Choroid plexus epithelial cell (primary cell): Measurements from ENCODE around the gene GPR21.

Source experiments
- DNase-seq: peaks from one replicate; pipeline ENCODE4 v3.0.0-alpha.2; 2010; ENCODE audit warnings: low read depth
- H3K4me3 ChIP-seq: 2 replicates; pipeline ENCODE4 v1.5.1; 2011; ENCODE audit warnings: low read depth, mild to moderate bottlenecking, control low read depth, low read length, moderate library complexity
- TF ChIP-seq, protein P1 (sequence below): conservative IDR thresholded peaks from 2 replicates; pipeline ENCODE4 v1.5.1; 2011; ENCODE audit warnings: low read depth, mild to moderate bottlenecking, control low read depth, inconsistent platforms, low read length, moderate library complexity

GPR21 gene

DNA sequence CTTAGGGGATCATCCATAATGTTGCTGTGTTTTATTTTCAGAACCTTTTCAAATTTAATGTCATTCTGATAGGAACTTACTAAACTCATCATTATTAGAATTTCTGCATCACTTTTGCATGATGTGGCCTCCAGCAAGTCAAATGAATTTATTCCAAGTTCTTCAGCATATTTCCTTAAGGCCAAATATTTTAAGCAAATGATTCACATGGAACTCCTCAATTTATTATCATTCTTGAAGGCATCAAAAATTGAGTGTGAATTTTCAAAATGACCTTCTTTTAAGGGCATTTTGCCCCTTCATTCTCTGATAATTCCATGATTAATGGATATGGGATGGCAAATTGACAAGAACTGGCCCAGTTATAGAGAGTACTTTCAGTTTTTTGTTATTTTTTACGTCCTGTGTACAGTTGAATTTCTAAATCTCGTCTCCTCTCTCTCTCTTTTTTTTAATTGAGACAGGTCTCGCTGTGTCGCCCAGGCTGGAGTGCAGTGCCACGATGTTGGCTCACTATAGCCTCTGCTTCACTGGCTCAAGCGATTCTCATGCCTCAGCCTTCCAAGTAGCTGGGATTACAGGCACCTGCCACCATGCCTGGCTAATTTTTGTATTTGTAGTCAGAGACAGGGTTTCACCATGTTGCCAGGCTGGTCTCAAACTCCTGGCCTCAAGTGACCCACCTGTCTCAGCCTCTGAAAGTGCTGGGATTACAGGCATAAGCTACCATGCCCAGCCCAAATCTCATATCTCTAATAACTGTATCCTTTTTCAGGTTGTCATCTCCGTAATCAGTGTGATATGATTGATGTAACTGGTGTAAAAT is 29.1 kb downstream of the GPR21 start:
- no peak for DNase-seq
- H3K4me3 ChIP-seq = no peak overlapping the region
- TF ChIP-seq, protein P1, sequence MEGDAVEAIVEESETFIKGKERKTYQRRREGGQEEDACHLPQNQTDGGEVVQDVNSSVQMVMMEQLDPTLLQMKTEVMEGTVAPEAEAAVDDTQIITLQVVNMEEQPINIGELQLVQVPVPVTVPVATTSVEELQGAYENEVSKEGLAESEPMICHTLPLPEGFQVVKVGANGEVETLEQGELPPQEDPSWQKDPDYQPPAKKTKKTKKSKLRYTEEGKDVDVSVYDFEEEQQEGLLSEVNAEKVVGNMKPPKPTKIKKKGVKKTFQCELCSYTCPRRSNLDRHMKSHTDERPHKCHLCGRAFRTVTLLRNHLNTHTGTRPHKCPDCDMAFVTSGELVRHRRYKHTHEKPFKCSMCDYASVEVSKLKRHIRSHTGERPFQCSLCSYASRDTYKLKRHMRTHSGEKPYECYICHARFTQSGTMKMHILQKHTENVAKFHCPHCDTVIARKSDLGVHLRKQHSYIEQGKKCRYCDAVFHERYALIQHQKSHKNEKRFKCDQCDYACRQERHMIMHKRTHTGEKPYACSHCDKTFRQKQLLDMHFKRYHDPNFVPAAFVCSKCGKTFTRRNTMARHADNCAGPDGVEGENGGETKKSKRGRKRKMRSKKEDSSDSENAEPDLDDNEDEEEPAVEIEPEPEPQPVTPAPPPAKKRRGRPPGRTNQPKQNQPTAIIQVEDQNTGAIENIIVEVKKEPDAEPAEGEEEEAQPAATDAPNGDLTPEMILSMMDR = no peak

DNA sequence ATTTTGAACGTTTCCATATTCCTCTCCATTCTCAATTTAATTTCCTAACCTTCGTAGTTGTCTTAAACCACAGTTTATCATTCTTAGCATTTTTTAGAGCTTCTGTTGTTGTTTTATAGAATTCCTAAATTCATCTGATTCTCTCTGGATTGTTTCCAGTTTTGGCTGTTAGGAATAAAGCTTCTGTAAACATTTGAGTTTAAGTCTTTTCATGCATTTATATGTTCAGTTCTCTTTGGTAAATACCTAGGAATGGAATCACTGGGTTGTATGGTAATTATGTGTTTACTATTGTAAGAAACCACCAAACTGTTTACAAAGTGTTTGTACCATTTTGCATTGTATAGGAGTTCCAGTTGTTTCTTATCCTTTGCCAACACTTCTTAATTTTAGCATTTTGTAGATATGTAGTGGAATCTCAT is 29.7 kb downstream of the GPR21 start:
- peak; percentile 79 for DNase-seq
- TF ChIP-seq, protein P1 = no peak
- no peak overlapping the region for H3K4me3 ChIP-seq

DNA sequence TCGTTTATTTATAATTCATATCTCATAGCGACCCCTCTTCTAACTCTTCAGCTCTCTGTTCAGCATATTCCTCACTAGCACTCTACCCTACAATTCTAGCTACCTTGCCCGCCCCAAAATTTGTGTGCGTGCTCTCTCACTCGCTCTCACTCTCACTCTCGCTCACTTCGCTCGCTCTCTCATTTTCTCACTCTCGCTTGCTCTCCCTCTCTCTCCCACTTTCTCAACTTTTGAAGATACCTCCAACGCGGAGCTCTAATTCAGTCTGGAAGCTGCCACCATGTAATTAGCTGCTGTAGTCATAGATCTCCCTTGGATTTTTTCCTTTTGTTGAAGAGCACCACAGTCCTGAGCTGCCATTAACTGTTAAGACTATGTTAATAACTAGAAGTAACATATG is 30.4 kb downstream of the GPR21 start:
- no peak overlapping the region for H3K4me3 ChIP-seq
- no peak for DNase-seq
- TF ChIP-seq, protein P1 = no peak

DNA sequence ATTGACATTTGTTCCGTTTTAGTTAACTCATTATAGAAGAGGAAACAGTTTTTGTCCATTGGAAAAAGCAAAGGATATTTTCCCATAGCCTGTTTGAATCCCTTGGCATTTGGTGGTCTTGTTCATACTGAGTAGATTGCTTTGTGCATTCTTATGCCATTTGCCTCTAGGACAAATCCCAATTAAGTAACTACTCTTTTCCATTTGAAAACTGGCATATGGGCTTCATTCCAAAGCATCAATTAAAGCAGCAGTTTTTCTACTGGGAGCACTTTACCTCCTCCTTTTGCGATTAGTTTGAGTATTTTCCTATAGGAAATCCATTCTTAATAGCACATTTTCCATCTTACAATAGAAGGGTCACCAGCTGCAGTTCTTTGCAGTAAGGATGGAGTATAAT is 31.2 kb downstream of the GPR21 start:
- DNase-seq = no peak
- TF ChIP-seq, protein P1 = no peak
- no peak overlapping the region for H3K4me3 ChIP-seq

DNA sequence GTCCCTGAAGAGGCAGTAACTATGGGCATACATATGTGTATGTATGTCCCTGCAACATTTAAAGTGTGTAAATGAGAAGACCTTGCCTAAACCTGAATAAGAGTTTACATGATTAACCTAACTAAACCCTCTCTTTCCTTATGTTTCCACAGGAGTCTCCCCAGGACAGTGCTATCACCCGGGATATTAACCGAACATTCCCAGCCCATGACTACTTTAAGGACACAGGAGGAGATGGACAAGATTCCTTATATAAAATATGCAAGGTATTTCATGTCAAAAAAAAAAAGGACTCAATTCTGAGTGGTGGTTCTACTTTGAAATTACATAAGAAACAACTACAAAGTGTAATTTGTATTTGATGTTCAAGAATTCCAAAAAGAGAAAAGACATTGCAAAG is 31.7 kb downstream of the GPR21 start:
- TF ChIP-seq, protein P1 = no peak
- peak; percentile 19 for DNase-seq
- H3K4me3 ChIP-seq = no peak overlapping the region

DNA sequence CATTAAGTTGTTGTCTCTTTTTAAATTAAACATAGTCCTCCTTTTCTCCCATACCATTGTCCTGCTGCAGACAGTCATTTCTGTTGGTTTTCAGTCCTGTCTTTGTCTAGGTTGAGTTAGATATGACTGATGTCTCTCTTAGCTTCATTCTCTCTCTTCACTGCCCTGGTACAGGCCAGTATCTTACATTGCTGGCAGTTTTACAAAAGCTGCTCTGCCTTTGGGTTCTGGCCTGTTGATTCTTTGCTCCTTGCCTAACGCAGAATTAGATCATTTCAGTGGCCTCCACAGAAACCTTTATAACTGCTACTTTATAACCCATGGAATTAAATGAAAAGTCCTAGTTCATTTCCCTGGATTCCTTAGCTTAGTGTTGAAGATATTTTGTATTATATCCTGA is 33.7 kb downstream of the GPR21 start:
- TF ChIP-seq, protein P1 = no peak
- no peak for DNase-seq
- H3K4me3 ChIP-seq = no peak overlapping the region

DNA sequence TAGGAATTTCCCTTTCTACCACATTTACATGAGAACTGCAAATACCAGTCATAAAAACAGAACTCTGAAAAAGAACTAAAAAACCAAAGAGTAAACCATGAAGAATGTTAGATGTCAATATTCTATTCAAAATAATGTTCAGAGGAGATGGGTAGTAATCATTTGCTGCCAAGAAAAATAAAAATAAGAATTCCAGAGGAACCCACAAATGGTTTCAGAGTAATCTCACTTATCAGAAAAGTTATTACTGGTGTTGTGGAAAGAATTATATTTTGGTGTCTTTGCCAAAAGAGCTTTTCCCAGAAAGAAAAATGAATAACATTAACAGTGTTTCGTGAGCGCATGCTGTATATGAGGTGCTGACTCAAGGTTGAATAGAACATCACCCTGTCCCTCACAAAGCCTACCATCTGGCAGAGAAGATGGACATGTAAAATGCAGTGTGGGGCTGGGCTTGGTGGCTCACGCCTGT is 35.6 kb downstream of the GPR21 start:
- TF ChIP-seq, protein P1 = no peak
- peak; percentile 96 for DNase-seq
- H3K4me3 ChIP-seq = no peak overlapping the region
